Adrenal gland (tissue), 12 donors: ENCODE results near the gene KIAA0513. TPM values are rescaled to one million over a fixed set of nuclear protein-coding genes. Genes with fewer than 3 reads are reported as not detected.

ENCODE experiments used
- DNase-seq, 7 donors: peaks; one replicate each; pipeline ENCODE4 v3.0.0-alpha.2; 2019 to 2020
- H3K27ac ChIP-seq, 5 donors: fragments of 200-600 bp; sonication (generic) in 4 of 5; 1 replicate in 3 of 5; 2 replicates in 2 of 5; pipeline versions ENCODE4 v1.5.1 to v1.8.0; 2016 to 2020; ENCODE audit warnings: mild to moderate bottlenecking in 1 of 5
- H3K27me3 ChIP-seq: fragments of 200-600 bp; 2 replicates; pipeline ENCODE4 v1.8.0; 2021
- H3K36me3 ChIP-seq, 2 donors: fragments of 200-600 bp; replicated peaks in 1 of 2; 1 replicate in 1 of 2; 2 replicates in 1 of 2; pipeline versions ENCODE4 v1.5.1 to v1.8.0; 2018 to 2022
- H3K4me1 ChIP-seq, 2 donors: fragments of 200-600 bp; replicated peaks in 1 of 2; 1 replicate in 1 of 2; 2 replicates in 1 of 2; pipeline versions ENCODE4 v1.5.1 to v1.8.0; 2018 to 2021
- H3K4me3 ChIP-seq, 4 donors: fragments of 200-600 bp; sonication (generic) in 3 of 4; one replicate each; pipeline ENCODE4 v1.5.1; 2016 to 2018
- H3K9me3 ChIP-seq, 3 donors: fragments of 200-600 bp; sonication (generic) in 1 of 3; replicated peaks in 1 of 3; 1 replicate in 2 of 3; 2 replicates in 1 of 3; pipeline versions ENCODE4 v1.5.1 to v1.8.0; 2016 to 2021
- POLR2A ChIP-seq, 2 donors: fragments of 450-650 bp; IDR thresholded peaks; one replicate each; pipeline ENCODE4 v1.6.1; 2017; ENCODE audit warnings: antibody characterized with exemption in 2 of 2, mild to moderate bottlenecking in 2 of 2, moderate library complexity in 1 of 2
- WGBS, 4 donors: extraction: QIAGEN DNeasy Blood & Tissue Kit in 2 of 4; methylation state at CpG; one replicate each; pipeline versions ENCODE4 v1.1.5 to v1.1.7; 2013 to 2017; 5-methylcytosine and 5-hydroxymethylcytosine counted together
- intact Hi-C, 2 donors: fragments of 100-400 bp; cut with DNase I; formaldehyde crosslinking; loops; one replicate each; pipeline versions ENCODE4 v1.14.1 to v1.15.0; 2022 to 2023
- polyA plus RNA-seq, 3 donors: library from polyadenylated mRNA; stranded (reverse); fragments of 200-250 nt in 2 of 3; fragments of 350-450 nt in 1 of 3; fragmentation: Illumina TruSeq in 1 of 3; extraction: RNeasy Lipid Tissue Mini Kit (QIAGEN cat#74804) in 1 of 3; gene quantifications; one replicate each; pipeline ENCODE4 v1.2.3, GENCODE V29; 2013 to 2014
- total RNA-seq, 9 donors: library from RNA; depleted of rRNA in 4 of 9; stranded (reverse); fragments of >200 nt in 4 of 9; fragments of 120-200 nt in 1 of 9; fragmentation: NEBNext Ultra II Directional in 1 of 9; extraction: Animal tissue kit (Norgen Biotek cat#: 25700) in 1 of 9; gene quantifications; one replicate each; pipeline versions ENCODE4 v1.1.0 to v1.2.4, GENCODE V29; 2013 to 2023
- TF ChIP-seq, protein P1 (sequence below), 6 experiments: fragments of 450-650 bp in 4 of 6; fragments of 200-600 bp in 2 of 6; sonication (generic) in 1 of 6; IDR thresholded peaks; 1 replicate in 5 of 6; 2 replicates in 1 of 6; pipeline versions ENCODE4 v1.5.1 to v1.8.0; 2016 to 2021; ENCODE audit warnings: antibody characterized with exemption in 6 of 6, mild to moderate bottlenecking in 2 of 6, moderate library complexity in 1 of 6
- donor health status: healthy with polysubstance abuse.
- donor health status: Bipolar disorder and iron deficiency.
- donor health status: DM: yes; HTN: yes; CAD: no.
- donor health status: DM: no; HTN: no; CAD: no.
- donor health status: DM: no; HTN: no; CAD: no.
- donor health status: DM: yes; HTN: yes; CAD: no.

KIAA0513 gene
- total and polyA plus RNA-seq, 12 donors, result 7.5 to 36.7 (median 17.8) TPM

DNA sequence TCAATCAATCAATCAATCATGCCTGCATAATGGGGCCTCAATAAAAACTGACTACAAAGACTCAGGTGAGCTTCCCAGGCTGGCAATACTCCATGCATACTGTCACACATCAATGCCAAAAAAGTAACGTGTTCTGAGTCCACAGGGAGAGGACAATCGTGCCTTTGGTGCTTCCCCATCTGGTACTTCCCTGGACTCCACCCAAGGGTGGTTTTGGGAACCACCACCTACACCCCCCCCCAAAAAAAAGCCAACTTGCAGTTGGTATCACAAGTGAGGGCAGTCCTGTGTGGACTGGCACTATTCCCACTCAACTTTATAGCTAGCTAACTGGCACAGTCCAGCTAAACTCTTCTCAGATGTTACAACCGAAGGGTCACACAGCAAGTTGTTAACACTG is 19.3 kb upstream of the KIAA0513 start:
- H3K4me1 ChIP-seq, result peaks cover 26 to 64% of the 10 kb centered on the region in 2 donors
- intact Hi-C loops, result no loop called here
- WGBS, 4 donors, result 67 to 88% (median 75%) methylated on average over 1 to 3 of the region's 3 CpGs
- H3K27ac ChIP-seq, result no peak overlapping the region
- no peak overlapping the region for H3K4me3 ChIP-seq
- H3K9me3 ChIP-seq, result no peaks in the 10 kb centered on the region
- TF ChIP-seq, protein P1, sequence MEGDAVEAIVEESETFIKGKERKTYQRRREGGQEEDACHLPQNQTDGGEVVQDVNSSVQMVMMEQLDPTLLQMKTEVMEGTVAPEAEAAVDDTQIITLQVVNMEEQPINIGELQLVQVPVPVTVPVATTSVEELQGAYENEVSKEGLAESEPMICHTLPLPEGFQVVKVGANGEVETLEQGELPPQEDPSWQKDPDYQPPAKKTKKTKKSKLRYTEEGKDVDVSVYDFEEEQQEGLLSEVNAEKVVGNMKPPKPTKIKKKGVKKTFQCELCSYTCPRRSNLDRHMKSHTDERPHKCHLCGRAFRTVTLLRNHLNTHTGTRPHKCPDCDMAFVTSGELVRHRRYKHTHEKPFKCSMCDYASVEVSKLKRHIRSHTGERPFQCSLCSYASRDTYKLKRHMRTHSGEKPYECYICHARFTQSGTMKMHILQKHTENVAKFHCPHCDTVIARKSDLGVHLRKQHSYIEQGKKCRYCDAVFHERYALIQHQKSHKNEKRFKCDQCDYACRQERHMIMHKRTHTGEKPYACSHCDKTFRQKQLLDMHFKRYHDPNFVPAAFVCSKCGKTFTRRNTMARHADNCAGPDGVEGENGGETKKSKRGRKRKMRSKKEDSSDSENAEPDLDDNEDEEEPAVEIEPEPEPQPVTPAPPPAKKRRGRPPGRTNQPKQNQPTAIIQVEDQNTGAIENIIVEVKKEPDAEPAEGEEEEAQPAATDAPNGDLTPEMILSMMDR (IDR thresholded peaks at IDR 0.05), result no peak
- no peak for TF ChIP-seq POLR2A (IDR thresholded peaks at IDR 0.05)
- H3K27me3 ChIP-seq, result no peaks in the 10 kb centered on the region
- no peak for DNase-seq
- H3K36me3 ChIP-seq, result no peaks in the 10 kb centered on the region

DNA sequence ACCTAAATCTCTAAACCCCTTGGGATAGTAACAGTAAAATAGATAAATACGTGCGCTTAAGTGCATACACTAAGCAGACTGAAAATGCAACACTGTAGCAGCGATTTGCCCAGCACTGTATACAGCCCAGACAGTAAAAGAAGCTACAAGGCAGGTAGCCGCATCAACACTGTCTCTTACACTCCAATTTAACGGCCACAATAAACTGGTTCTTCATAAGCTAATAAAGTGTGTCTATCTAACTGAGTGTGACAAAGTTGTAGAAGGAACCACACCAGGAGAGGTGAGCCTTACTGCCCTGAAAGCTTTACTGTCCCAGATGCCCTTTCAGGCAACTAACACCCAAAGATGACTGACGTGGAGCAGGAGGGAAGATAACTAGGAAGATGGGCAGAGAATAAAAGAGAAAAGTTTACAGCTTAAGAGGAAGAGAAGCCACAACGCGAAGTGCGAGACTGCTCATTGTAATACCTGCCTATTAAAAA is 17.1 kb upstream of the KIAA0513 start:
- Histone ChIP-seq H3K9me3 (no peaks in the 10 kb centered on the region), H3K4me1 (peaks cover 18 to 44% of the 10 kb centered on the region in 2 donors), H3K27me3 (no peaks in the 10 kb centered on the region), H3K36me3 (no peaks in the 10 kb centered on the region), H3K4me3 (peak overlapping the region in 3 of 4 donors; percentile 80 to 98 (median 84)), H3K27ac (peak overlapping the region; percentile 97 to 99 (median 99))
- WGBS, 4 donors, result 23 to 24% (median 24%) methylated on average over 9 of the region's 9 CpGs
- intact Hi-C loops, result no loop called here
- TF ChIP-seq POLR2A (IDR thresholded peaks at IDR 0.05), result no peak
- TF ChIP-seq, protein P1 (IDR thresholded peaks at IDR 0.05), result no peak
- no peak for DNase-seq

DNA sequence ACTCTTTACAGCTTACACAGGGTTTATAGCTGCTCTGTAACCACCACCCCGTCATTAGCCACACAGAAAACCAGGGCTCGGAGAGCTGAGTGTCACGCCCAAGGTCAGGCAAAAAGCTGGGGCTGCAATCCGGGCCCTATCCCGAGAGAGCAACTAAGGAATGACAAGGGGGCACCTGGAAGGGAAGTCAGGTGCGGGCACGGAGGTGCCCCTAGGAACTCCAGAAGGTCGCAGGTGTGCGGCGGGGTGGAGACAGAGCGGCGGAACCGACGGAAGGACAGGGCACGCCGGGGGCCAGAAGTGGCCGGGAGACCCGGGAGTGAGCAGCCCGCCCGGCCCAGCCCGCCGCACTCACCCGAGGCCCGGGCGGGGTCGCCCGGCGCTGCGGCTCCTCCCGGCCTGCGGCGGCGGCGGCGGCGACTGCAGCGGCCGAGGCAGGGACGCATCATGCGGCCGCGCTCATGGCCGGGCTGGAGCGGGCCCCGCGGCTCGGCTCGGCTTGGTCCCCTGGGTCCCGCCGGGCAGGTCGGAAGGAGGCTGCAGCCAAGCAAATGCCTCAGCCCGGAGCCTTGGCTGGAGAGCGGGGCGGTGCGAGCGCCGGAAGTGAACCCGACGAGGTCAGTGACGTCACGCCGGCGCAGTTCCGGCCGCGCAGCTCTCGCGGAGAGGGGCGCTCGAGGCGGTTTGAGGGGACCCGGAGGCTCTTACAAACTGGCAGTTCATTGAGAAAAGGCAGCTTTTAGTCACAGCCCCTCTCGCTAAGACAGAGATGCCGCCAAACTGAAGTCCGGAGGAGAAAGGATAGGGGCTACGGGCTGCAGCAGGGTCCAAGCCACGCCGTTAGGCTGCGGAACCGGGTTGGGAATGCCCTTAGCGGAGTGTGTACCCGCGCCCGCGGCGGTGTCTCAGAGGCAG is 16.4 kb upstream of the KIAA0513 start, which contains the start of gene ZDHHC7:
TSS of gene ZDHHC7 (minus strand) at position 605 of the 915 bp plus-strand sequence. CDS start 20,917 bp downstream, outside the sequence.
- peaks cover 17 to 37% of the 10 kb centered on the region in 2 donors for H3K4me1 ChIP-seq
- peak within 1 kb of the TSS; percentile 97 to 99 (median 99) for H3K27ac ChIP-seq
- DNase-seq, result peak; percentile 89 to 92 (median 90)
- peak within 1 kb of the TSS; percentile 68 to 98 (median 82) for H3K4me3 ChIP-seq
- no peaks in the 10 kb centered on the region for H3K9me3 ChIP-seq
- peak in 1 of 2 donors; percentile 78 for TF ChIP-seq POLR2A (IDR thresholded peaks at IDR 0.05)
- TF ChIP-seq, protein P1 (IDR thresholded peaks at IDR 0.05), result peak in 2 of 6 experiments; percentile 10 to 24
- H3K36me3 ChIP-seq, result no peaks in the 10 kb centered on the region
- 0 to 1% (median 0%) methylated on average over 29 to 84 of the region's 86 CpGs for WGBS, 4 donors
- no peaks in the 10 kb centered on the region for H3K27me3 ChIP-seq
- intact Hi-C loops, result no loop called here

DNA sequence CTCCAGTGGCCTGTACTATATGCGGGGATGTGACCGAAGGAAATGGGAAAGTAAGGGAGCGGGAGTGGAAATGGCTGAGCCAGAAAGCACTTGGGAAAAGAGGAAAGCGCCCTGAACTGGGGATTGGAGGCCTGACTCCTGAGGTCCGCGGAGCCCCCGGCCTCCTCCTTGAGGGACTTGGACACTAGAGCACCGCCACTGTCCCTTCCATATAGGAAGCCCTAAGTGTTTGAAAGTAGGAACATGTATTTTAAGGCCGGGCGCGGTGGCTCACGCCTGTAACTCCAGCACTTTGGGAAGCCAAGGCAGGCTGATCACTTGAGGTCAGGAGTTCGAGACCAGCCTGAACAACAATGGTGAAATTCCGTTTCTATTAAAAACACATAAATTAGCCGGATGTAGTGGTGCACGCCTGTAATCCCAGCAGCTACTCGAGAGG is 15.7 kb upstream of the KIAA0513 start:
- intact Hi-C loops, result no loop called here
- no peaks in the 10 kb centered on the region for H3K9me3 ChIP-seq
- peak in 1 of 7 donors; percentile 68 for DNase-seq
- H3K4me1 ChIP-seq, result peaks cover 17 to 31% of the 10 kb centered on the region in 2 donors
- WGBS, 4 donors, result 4 to 11% (median 7%) methylated on average over 11 to 17 of the region's 17 CpGs
- H3K27me3 ChIP-seq, result no peaks in the 10 kb centered on the region
- H3K27ac ChIP-seq, result peak overlapping the region; percentile 97 to 99 (median 99)
- peak overlapping the region; percentile 68 to 98 (median 82) for H3K4me3 ChIP-seq
- TF ChIP-seq, protein P1 (IDR thresholded peaks at IDR 0.05), result no peak
- TF ChIP-seq POLR2A (IDR thresholded peaks at IDR 0.05), result no peak
- H3K36me3 ChIP-seq, result no peaks in the 10 kb centered on the region
